Activated CD8-positive, alpha-beta memory T cell treated with anti-CD3 and anti-CD28 coated beads for 4 hours (primary cell): ENCODE measurements around the gene TMEM144.

Experiments
- DNase-seq, 2 donors: peaks; one replicate each; pipeline ENCODE4 v3.0.0-alpha.2; 2020; ENCODE audit warnings: low read depth in 2 of 2

TMEM144 gene

GRCh38 chr4:158209825-158210807 lies at the start of gene TMEM144:
Gene TMEM144 (plus strand): TSS chr4:158210486. CDS start chr4:158212668, 2,182 bp downstream.
- DNase-seq, result peak in 1 of 2 donors; percentile 3

GRCh38 chr4:158161551-158162354 lies 48.5 kb upstream of the TMEM144 start:
- no peak for DNase-seq

- DNase-seq, result no peak
These were observed 47.7 kb upstream of the TMEM144 start for GRCh38 chr4:158162631-158163030.

- no peak for DNase-seq
These were observed 46.1 kb upstream of the TMEM144 start for GRCh38 chr4:158163941-158164767.

GRCh38 chr4:158164768-158165213 lies 45.5 kb upstream of the TMEM144 start:
- no peak for DNase-seq

GRCh38 chr4:158166701-158167100 lies 43.6 kb upstream of the TMEM144 start:
- DNase-seq, result no peak

GRCh38 chr4:158168606-158169005 lies 41.7 kb upstream of the TMEM144 start:
- no peak for DNase-seq

GRCh38 chr4:158169506-158169905 lies 40.8 kb upstream of the TMEM144 start:
- no peak for DNase-seq

GRCh38 chr4:158169931-158170690 lies 40.2 kb upstream of the TMEM144 start:
- DNase-seq, result no peak

- no peak for DNase-seq
These were observed 39.4 kb upstream of the TMEM144 start for GRCh38 chr4:158170691-158171561.

- DNase-seq, result no peak
These were observed 37.7 kb upstream of the TMEM144 start, which contains the start of gene GASK1B for GRCh38 chr4:158172261-158173258. Gene GASK1B (minus strand): TSS chr4:158173025. CDS start chr4:158171375, 1,650 bp downstream.

- no peak for DNase-seq
These were observed 34.2 kb upstream of the TMEM144 start for GRCh38 chr4:158176108-158176507.

GRCh38 chr4:158176776-158177175 lies 33.5 kb upstream of the TMEM144 start:
- no peak for DNase-seq

- DNase-seq, result no peak
These were observed 30.8 kb upstream of the TMEM144 start for GRCh38 chr4:158179465-158179864.

- no peak for DNase-seq
These were observed 28.4 kb upstream of the TMEM144 start for GRCh38 chr4:158181906-158182305.

- DNase-seq, result no peak
These were observed 27.6 kb upstream of the TMEM144 start for GRCh38 chr4:158182736-158183135.

- DNase-seq, result no peak
These were observed 23.5 kb upstream of the TMEM144 start for GRCh38 chr4:158186815-158187214.

GRCh38 chr4:158189422-158189821 lies 20.9 kb upstream of the TMEM144 start:
- DNase-seq, result no peak
